GM12878 (cell line): ENCODE measurements around the gene DDX39A. TPM values are rescaled to one million over a fixed set of nuclear protein-coding genes. Genes with fewer than 3 reads are reported as not detected.
A peak's percentile ranks its signal among the peaks of the same experiment; 100 is the strongest.

ENCODE experiments used
- ATAC-seq: fragments of 200-7000 bp; cut with Tn5 transposase; 3 replicates; pipeline ENCODE4 v1.9.1; 2020; ENCODE audit warnings: mild to moderate bottlenecking, moderate library complexity
- BruUV-seq: library from RNA; stranded (reverse); fragments of 400-500 nt; replicated peaks from 2 replicates; lab custom pipeline; 2021; lab: Mats Ljungman, UMichigan
- CTCF ChIA-PET: fragments of 300-600 bp; sonication (Branson Sonifier 250); formaldehyde crosslinking; extraction: SDS; loops from one replicate; lab custom pipeline; 2021; ENCODE audit warnings: inconsistent platforms; lab: Yijun Ruan, JAX
- POLR2A ChIA-PET: fragments of 350-600 bp; formaldehyde crosslinking; extraction: SDS; loops from one replicate; lab custom pipeline; 2021; ENCODE audit warnings: inconsistent platforms; lab: Charles Lee
- RAD21 ChIA-PET: fragments of 300-600 bp; sonication (Branson Sonifier 250); formaldehyde crosslinking; loops from one replicate; lab custom pipeline; 2023; ENCODE audit warnings: antibody characterized with exemption; ENCODE audit not compliant: unreplicated experiment; lab: Charles Lee
- SMC1A ChIA-PET: fragments of 300-600 bp; sonication (Branson Sonifier 250); formaldehyde crosslinking; loops from one replicate; lab custom pipeline; 2023; ENCODE audit not compliant: unreplicated experiment, uncharacterized antibody; lab: Charles Lee
- DNase-seq: peaks from one replicate; pipeline ENCODE4 v3.0.0-alpha.2; 2011; ENCODE audit warnings: low read depth, low spot score
- FAIRE-seq: peaks from 3 replicates; lab custom pipeline; 2011; peaks lifted over from hg19 to GRCh38; lab: Jason Lieb, UNC
- H2AFZ ChIP-seq: 2 replicates; pipeline ENCODE4 v1.6.0; 2011; ENCODE audit warnings: low read depth, low read length, control low read depth; ENCODE audit not compliant: control insufficient read depth
- H3K27ac ChIP-seq: 2 replicates; pipeline ENCODE4 v1.5.1; 2011; ENCODE audit warnings: control low read depth; ENCODE audit not compliant: control insufficient read depth, insufficient read depth
- H3K27me3 ChIP-seq, 2 experiments: replicated peaks in 1 of 2; 2 replicates each; pipeline versions ENCODE4 v1.6.0 to v1.6.1; 2011; ENCODE audit warnings: low read length in 1 of 2; ENCODE audit not compliant: control insufficient read depth in 2 of 2, insufficient read depth in 2 of 2
- H3K36me3 ChIP-seq, 2 experiments: 2 replicates each; pipeline ENCODE4 v1.5.1; 2011; ENCODE audit warnings: low read length in 1 of 2; ENCODE audit not compliant: control insufficient read depth in 2 of 2, insufficient read depth in 2 of 2
- H3K4me1 ChIP-seq: 2 replicates; pipeline ENCODE4 v1.6.1; 2011; ENCODE audit warnings: mild to moderate bottlenecking, low read length, moderate library complexity, mixed read lengths; ENCODE audit not compliant: control insufficient read depth, insufficient read depth
- H3K4me2 ChIP-seq: 2 replicates; pipeline ENCODE4 v1.6.0; 2011; ENCODE audit warnings: control low read depth; ENCODE audit not compliant: control insufficient read depth, insufficient read depth
- H3K4me3 ChIP-seq: fragments of 200-600 bp; sonication (generic); 2 replicates; pipeline ENCODE4 v1.5.1; 2016
- H3K79me2 ChIP-seq: 2 replicates; pipeline ENCODE4 v1.6.0; 2011; ENCODE audit warnings: low read length; ENCODE audit not compliant: control insufficient read depth, insufficient read depth
- H3K9ac ChIP-seq: 2 replicates; pipeline ENCODE4 v1.8.0; 2011; ENCODE audit warnings: low read length, control low read depth, mixed read lengths; ENCODE audit not compliant: control insufficient read depth, insufficient read depth
- H3K9me3 ChIP-seq: replicated peaks from 3 replicates; pipeline ENCODE4 v1.5.1; 2011; ENCODE audit warnings: mild to moderate bottlenecking, low read length; ENCODE audit not compliant: control insufficient read depth, insufficient read depth
- H4K20me1 ChIP-seq: 2 replicates; pipeline ENCODE4 v1.6.0; 2011; ENCODE audit not compliant: control insufficient read depth, insufficient read depth
- CREM ChIP-seq: IDR thresholded peaks from 2 replicates; pipeline ENCODE4 v1.6.1; 2014; ENCODE audit warnings: antibody characterized with exemption, low read depth
- ETV6 ChIP-seq, 2 experiments: fragments of 450-650 bp in 1 of 2; IDR thresholded peaks in 1 of 2; conservative IDR thresholded peaks in 1 of 2; 2 replicates each; pipeline ENCODE4 v1.6.1; 2014; ENCODE audit warnings: antibody characterized with exemption in 1 of 2, borderline replicate concordance in 1 of 2, low read depth in 1 of 2, mild to moderate bottlenecking in 1 of 2, moderate library complexity in 1 of 2
- GABPA ChIP-seq: IDR thresholded peaks from 2 replicates; pipeline ENCODE4 v1.6.1; 2014; ENCODE audit warnings: antibody characterized with exemption, low read depth, mild to moderate bottlenecking, inconsistent platforms
- IKZF1 ChIP-seq: fragments of 450-650 bp; conservative IDR thresholded peaks from 2 replicates; pipeline ENCODE4 v1.6.1; 2017; ENCODE audit warnings: antibody characterized with exemption, mild to moderate bottlenecking
- JUNB ChIP-seq: IDR thresholded peaks from 2 replicates; pipeline ENCODE4 v1.6.1; 2016; ENCODE audit warnings: antibody characterized with exemption, mild to moderate bottlenecking
- KLF5 ChIP-seq: fragments of 450-650 bp; IDR thresholded peaks from 2 replicates; pipeline ENCODE4 v1.6.1; 2014; ENCODE audit warnings: mild to moderate bottlenecking; ENCODE audit not compliant: partially characterized antibody
- NR2F1 ChIP-seq: fragments of 450-650 bp; conservative IDR thresholded peaks from 2 replicates; pipeline ENCODE4 v1.6.1; 2017; ENCODE audit warnings: mild to moderate bottlenecking
- PAX5 ChIP-seq: IDR thresholded peaks from 2 replicates; pipeline ENCODE4 v1.6.1; 2011; ENCODE audit warnings: low read depth, low read length, borderline replicate concordance
- PML ChIP-seq: IDR thresholded peaks from 2 replicates; pipeline ENCODE4 v1.6.1; 2012; ENCODE audit warnings: low read length, inconsistent platforms
- SMARCA5 ChIP-seq: fragments of 450-650 bp; IDR thresholded peaks from 2 replicates; pipeline ENCODE4 v1.6.1; 2017; ENCODE audit warnings: mild to moderate bottlenecking
- SP1 ChIP-seq: IDR thresholded peaks from one replicate; pipeline ENCODE4 v1.6.1; 2011; ENCODE audit warnings: low read depth, low read length
- TARDBP ChIP-seq: IDR thresholded peaks from 2 replicates; pipeline ENCODE4 v1.6.1; 2016; ENCODE audit warnings: borderline replicate concordance
- TCF12 ChIP-seq: IDR thresholded peaks from 2 replicates; pipeline ENCODE4 v1.6.1; 2011; ENCODE audit warnings: low read depth, mild to moderate bottlenecking, low read length
- TCF3 ChIP-seq: IDR thresholded peaks from 2 replicates; pipeline ENCODE4 v1.6.1; 2012; ENCODE audit warnings: low read depth, mild to moderate bottlenecking, low read length, borderline replicate concordance; ENCODE audit not compliant: insufficient read depth
- ZBED1 ChIP-seq: IDR thresholded peaks from 2 replicates; pipeline ENCODE4 v1.6.1; 2016; ENCODE audit warnings: borderline replicate concordance
- WGBS: methylation state at CpG from one replicate; pipeline ENCODE4 v1.1.6; 2016; ENCODE audit warnings: low lambda C conversion rate; ENCODE audit not compliant: insufficient replicate concordance, insufficient coverage; ENCODE audit errors: missing lambda C conversion rate; 5-methylcytosine and 5-hydroxymethylcytosine counted together
- in situ Hi-C: fragments of 300-500 bp; cut with MboI; formaldehyde crosslinking; loops from 9 replicates; pipeline ENCODE4 v1.14.3; 2018; ENCODE audit warnings: mixed read lengths
- intact Hi-C: fragments of 100-400 bp; cut with micrococcal nuclease; formaldehyde crosslinking; loops from one replicate; pipeline ENCODE4 v1.14.2; 2022; ENCODE audit not compliant: unreplicated experiment
- polyA plus RNA-seq, 11 experiments: library from polyadenylated mRNA; depleted of rRNA in 4 of 11; unstranded in 6 of 11; stranded (reverse) in 5 of 11; fragments of >200 nt; fragmentation: Nextera tagmentation in 4 of 11; fragmentation: Illumina TruSeq in 1 of 11; extraction: Ambion mirVana in 4 of 11; extraction: Trizol in 1 of 11; gene quantifications; 1 replicate in 1 of 11; 2 replicates in 10 of 11; pipeline versions ENCODE4 v1.2.1 to v1.2.3, GENCODE V29; 2011 to 2016; ENCODE audit warnings: inconsistent platforms in 2 of 11, missing spikeins in 2 of 11, low read depth in 1 of 11
- total RNA-seq, 4 experiments: library from RNA; depleted of rRNA in 3 of 4; stranded (reverse); fragments of >200 nt in 3 of 4; fragmentation: Illumina TruSeq in 1 of 4; extraction: Trizol in 1 of 4; gene quantifications; 2 replicates each; pipeline versions ENCODE4 v1.2.1 to v1.2.3, GENCODE V29; 2013 to 2021
- TF ChIP-seq, protein P1 (sequence below): fragments of 450-650 bp; IDR thresholded peaks from 2 replicates; pipeline ENCODE4 v1.6.1; 2017; ENCODE audit warnings: borderline replicate concordance
- TF ChIP-seq, protein P2 (sequence below): IDR thresholded peaks from 2 replicates; pipeline ENCODE4 v1.6.1; 2011; ENCODE audit warnings: borderline replicate concordance, low read depth, mild to moderate bottlenecking, moderate library complexity, low read length; ENCODE audit not compliant: insufficient read depth, poor library complexity, severe bottlenecking
- TF ChIP-seq, protein P3 (sequence below): fragments of 450-650 bp; IDR thresholded peaks from 2 replicates; pipeline ENCODE4 v1.6.1; 2018; ENCODE audit warnings: borderline replicate concordance, mild to moderate bottlenecking; ENCODE audit not compliant: partially characterized antibody

DDX39A gene
- total and polyA plus RNA-seq, 10 of the 15 experiments (the other 5 are each of a cell fraction or from before 2014, with no cell fraction given), result 113 to 378 (median 224) TPM

DNA sequence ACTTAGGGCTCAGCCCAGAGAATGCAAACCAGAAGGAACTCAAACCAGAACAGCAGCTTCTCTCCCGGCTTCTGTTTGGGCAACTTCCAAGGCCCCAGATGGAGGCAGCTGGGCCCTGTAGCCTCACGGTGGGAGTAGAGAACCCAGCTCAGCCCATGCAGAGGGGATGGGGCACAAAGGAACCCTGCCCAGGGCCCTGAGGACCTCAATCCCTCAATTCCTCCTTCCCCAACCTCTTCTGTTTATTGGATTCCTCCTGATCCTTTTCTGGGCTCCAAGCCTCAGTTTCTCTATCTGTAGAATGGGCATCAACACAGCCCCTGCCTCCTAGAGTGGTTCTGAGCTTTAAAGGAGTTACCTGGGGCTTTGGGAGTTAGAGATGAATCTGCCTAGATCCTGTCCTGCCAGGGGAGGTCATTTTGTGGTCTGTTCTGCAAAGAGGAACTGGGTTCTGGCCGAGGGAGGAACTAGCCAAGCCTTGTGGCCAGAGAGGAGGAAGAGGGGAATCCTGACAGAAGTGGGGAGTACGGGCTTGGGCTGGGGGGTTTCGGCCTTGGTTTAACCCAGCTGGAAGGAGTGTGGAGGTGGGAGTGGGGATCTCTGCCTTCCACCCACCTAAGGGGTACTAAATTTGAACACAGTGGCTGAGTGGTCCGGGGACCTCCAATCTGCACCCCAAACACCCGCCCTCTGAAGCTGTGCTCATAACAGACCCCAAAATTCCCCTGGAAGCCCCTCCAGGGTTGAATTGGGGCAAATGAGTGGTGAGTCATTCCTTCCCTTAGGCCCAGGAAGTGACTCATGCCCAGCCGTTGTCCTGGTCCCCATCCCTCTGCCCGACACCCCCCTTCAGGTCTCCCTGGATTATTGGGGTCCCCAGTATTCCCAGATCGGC lies 35.2 kb downstream of the DDX39A start:
- Histone ChIP-seq H3K27me3 (no peaks in the 10 kb centered on the region), H3K4me2 (peak overlapping the region; percentile 99), H3K9me3 (no peaks in the 10 kb centered on the region), H3K4me1 (peaks cover 20% of the 10 kb centered on the region), H3K9ac (peak overlapping the region; percentile 85), H3K79me2 (peaks cover 60% of the 10 kb centered on the region), H2AFZ (no peak overlapping the region), H4K20me1 (no peaks in the 10 kb centered on the region), H3K36me3 (peaks cover 0 to 1% of the 10 kb centered on the region in 2 experiments; a peak in 1 of 4 replicates), H3K4me3 (peak overlapping the region; percentile 86), H3K27ac (peak overlapping the region; percentile 98)
- intact Hi-C loops, result loop anchor here (1.0 kb wide), 1 partner anchor 16 kb away; no protein-coding TSS in a partner anchor
- RAD21 ChIA-PET, result interaction anchor here (0.6 to 9.3 kb wide), 9 partner anchors 8 to 382 kb away, joined by 3 to 270 read pairs (median 5); partner anchors contain the start of gene DDX39A
- FAIRE-seq, result peak; percentile 78
- SMC1A ChIA-PET, result interaction anchor here (1.2 to 11.2 kb wide), 6 partner anchors 9 to 35 kb away, joined by 3 to 297 read pairs (median 6); no protein-coding TSS in a partner anchor
- CTCF ChIA-PET, result interaction anchor here (0.7 to 8.5 kb wide), 9 partner anchors 9 to 37 kb away, joined by 3 to 80 read pairs (median 5); no protein-coding TSS in a partner anchor
- TSS peak; percentile 98 for BruUV-seq
- in situ Hi-C loops, result no loop called here
- ATAC-seq, result peak; percentile 60
- POLR2A ChIA-PET, result interaction anchor here (0.7 to 9.6 kb wide), 8 partner anchors 9 to 1229 kb away, joined by 4 to 331 read pairs (median 9); partner anchors contain the start of gene ASF1B
- no peak for DNase-seq
- whole genome bisulfite sequencing, result 0% methylated on average over 9 of the region's 10 CpGs
- TF ChIP-seq TARDBP, result peak; percentile 31; the same call in 1 of the 2 replicates
- peak; percentile 98 for TF ChIP-seq IKZF1
- TF ChIP-seq GABPA, result no peak
- peak; percentile 71 for TF ChIP-seq PAX5
- TF ChIP-seq TCF3, result peak; percentile 68; the same call in 1 of the 2 replicates
- peak in 1 of 2 experiments; percentile 94; a peak in 2 of 4 replicates for TF ChIP-seq ETV6 (conservative IDR thresholded peaks at IDR 0.05 in 1 of 2, IDR thresholded peaks at IDR 0.05 in 1 of 2; ENCODE audit: borderline replicate concordance in 1 of 2, low read depth in 1 of 2)
- TF ChIP-seq SP1, result peak; percentile 11
- TF ChIP-seq TCF12, result peak; percentile 41
- TF ChIP-seq PML, result 0 out of 2 replicates have a peak, but pooled peaks have one; percentile 73
- TF ChIP-seq SMARCA5, result peak; percentile 92
- peak; percentile 86 for TF ChIP-seq NR2F1
- peak; percentile 82 for TF ChIP-seq CREM
- TF ChIP-seq, protein P1, sequence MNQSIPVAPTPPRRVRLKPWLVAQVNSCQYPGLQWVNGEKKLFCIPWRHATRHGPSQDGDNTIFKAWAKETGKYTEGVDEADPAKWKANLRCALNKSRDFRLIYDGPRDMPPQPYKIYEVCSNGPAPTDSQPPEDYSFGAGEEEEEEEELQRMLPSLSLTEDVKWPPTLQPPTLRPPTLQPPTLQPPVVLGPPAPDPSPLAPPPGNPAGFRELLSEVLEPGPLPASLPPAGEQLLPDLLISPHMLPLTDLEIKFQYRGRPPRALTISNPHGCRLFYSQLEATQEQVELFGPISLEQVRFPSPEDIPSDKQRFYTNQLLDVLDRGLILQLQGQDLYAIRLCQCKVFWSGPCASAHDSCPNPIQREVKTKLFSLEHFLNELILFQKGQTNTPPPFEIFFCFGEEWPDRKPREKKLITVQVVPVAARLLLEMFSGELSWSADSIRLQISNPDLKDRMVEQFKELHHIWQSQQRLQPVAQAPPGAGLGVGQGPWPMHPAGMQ, result no peak
- TF ChIP-seq JUNB, result peak; percentile 97
- TF ChIP-seq, protein P2, sequence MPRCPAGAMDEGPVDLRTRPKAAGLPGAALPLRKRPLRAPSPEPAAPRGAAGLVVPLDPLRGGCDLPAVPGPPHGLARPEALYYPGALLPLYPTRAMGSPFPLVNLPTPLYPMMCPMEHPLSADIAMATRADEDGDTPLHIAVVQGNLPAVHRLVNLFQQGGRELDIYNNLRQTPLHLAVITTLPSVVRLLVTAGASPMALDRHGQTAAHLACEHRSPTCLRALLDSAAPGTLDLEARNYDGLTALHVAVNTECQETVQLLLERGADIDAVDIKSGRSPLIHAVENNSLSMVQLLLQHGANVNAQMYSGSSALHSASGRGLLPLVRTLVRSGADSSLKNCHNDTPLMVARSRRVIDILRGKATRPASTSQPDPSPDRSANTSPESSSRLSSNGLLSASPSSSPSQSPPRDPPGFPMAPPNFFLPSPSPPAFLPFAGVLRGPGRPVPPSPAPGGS, result peak; percentile 75
- no peak for TF ChIP-seq KLF5
- TF ChIP-seq, protein P3, sequence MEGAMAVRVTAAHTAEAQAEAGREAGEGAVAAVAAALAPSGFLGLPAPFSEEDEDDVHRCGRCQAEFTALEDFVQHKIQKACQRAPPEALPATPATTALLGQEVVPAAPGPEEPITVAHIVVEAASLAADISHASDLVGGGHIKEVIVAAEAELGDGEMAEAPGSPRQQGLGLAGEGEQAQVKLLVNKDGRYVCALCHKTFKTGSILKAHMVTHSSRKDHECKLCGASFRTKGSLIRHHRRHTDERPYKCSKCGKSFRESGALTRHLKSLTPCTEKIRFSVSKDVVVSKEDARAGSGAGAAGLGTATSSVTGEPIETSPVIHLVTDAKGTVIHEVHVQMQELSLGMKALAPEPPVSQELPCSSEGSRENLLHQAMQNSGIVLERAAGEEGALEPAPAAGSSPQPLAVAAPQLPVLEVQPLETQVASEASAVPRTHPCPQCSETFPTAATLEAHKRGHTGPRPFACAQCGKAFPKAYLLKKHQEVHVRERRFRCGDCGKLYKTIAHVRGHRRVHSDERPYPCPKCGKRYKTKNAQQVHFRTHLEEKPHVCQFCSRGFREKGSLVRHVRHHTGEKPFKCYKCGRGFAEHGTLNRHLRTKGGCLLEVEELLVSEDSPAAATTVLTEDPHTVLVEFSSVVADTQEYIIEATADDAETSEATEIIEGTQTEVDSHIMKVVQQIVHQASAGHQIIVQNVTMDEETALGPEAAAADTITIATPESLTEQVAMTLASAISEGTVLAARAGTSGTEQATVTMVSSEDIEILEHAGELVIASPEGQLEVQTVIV, result no peak
- peak; percentile 70; the same call in 1 of the 2 replicates for TF ChIP-seq ZBED1
